RWPE2 (cell line): ENCODE results near the gene NAA35.
"Not testable (repeated sequence)": the region's sequence is repeated elsewhere in the genome, so short reads cannot be mapped to it uniquely, and the experiment has no call there.

Source experiments
- ATAC-seq: fragments of 200-7000 bp; cut with Tn5 transposase; 3 replicates; pipeline ENCODE4 v1.9.1; 2021; ENCODE audit warnings: low read depth
- DNase-seq: peaks from one replicate; pipeline ENCODE4 v3.0.0-alpha.2; 2020; ENCODE audit warnings: low spot score
- H3K27ac ChIP-seq: fragments of 450-650 bp; 2 replicates; pipeline ENCODE4 v1.5.1; 2017; ENCODE audit warnings: mild to moderate bottlenecking; ENCODE audit not compliant: poor library complexity, severe bottlenecking
- H3K27me3 ChIP-seq: fragments of 250-450 bp; sonication (Bioruptor Pico); 2 replicates; pipeline ENCODE4 v1.5.1; 2021; ENCODE audit warnings: mild to moderate bottlenecking, moderate library complexity; ENCODE audit not compliant: insufficient read depth, poor library complexity, severe bottlenecking
- H3K36me3 ChIP-seq: fragments of 250-450 bp; sonication (Bioruptor Pico); 2 replicates; pipeline ENCODE4 v1.5.1; 2020; ENCODE audit warnings: low read depth, mild to moderate bottlenecking, moderate library complexity
- H3K4me1 ChIP-seq: fragments of 250-450 bp; sonication (Bioruptor Pico); 2 replicates; pipeline ENCODE4 v1.5.1; 2021; ENCODE audit warnings: mild to moderate bottlenecking, moderate library complexity; ENCODE audit not compliant: insufficient read depth, poor library complexity, severe bottlenecking
- H3K4me3 ChIP-seq: fragments of 250-450 bp; sonication (Bioruptor Pico); 2 replicates; pipeline ENCODE4 v1.5.1; 2021; ENCODE audit warnings: mild to moderate bottlenecking, moderate library complexity; ENCODE audit not compliant: severe bottlenecking
- H3K9me3 ChIP-seq: fragments of 250-450 bp; sonication (Bioruptor Pico); 2 replicates; pipeline ENCODE4 v1.5.1; 2021; ENCODE audit warnings: mild to moderate bottlenecking, moderate library complexity; ENCODE audit not compliant: severe bottlenecking
- TF ChIP-seq, protein P1 (sequence below): fragments of 450-650 bp; IDR thresholded peaks from one replicate; pipeline ENCODE4 v1.5.1; 2017; ENCODE audit warnings: mild to moderate bottlenecking, moderate library complexity; ENCODE audit not compliant: poor library complexity, severe bottlenecking

Gene NAA35

DNA sequence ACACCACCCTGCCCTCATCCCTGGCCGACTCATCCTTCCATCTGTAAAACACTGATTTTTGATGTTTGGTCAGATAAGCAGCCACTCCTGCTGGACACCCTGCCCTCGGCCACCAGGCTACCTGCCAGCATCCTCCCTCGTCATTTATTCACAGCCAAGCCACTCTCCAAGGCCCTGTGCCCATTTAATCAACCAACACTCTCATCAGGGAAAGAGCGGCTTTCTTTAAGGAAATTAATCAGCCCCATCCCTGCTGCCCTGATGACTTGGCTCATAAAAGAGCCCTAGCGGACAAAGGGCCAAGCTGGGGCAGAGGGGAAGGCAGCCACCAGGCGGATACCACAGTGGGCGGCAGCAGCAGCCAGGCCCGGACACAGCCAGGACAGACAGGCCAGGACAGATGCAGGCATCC, 106.0 kb downstream of the NAA35 start:
- H3K9me3 ChIP-seq, result no peaks in the 10 kb centered on the region
- DNase-seq (no peak), ATAC-seq (no peak)
- H3K4me1 ChIP-seq, result no peaks in the 10 kb centered on the region
- no peaks in the 10 kb centered on the region for H3K27me3 ChIP-seq
- TF ChIP-seq, protein P1, sequence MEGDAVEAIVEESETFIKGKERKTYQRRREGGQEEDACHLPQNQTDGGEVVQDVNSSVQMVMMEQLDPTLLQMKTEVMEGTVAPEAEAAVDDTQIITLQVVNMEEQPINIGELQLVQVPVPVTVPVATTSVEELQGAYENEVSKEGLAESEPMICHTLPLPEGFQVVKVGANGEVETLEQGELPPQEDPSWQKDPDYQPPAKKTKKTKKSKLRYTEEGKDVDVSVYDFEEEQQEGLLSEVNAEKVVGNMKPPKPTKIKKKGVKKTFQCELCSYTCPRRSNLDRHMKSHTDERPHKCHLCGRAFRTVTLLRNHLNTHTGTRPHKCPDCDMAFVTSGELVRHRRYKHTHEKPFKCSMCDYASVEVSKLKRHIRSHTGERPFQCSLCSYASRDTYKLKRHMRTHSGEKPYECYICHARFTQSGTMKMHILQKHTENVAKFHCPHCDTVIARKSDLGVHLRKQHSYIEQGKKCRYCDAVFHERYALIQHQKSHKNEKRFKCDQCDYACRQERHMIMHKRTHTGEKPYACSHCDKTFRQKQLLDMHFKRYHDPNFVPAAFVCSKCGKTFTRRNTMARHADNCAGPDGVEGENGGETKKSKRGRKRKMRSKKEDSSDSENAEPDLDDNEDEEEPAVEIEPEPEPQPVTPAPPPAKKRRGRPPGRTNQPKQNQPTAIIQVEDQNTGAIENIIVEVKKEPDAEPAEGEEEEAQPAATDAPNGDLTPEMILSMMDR, result no peak
- H3K27ac ChIP-seq, result no peak overlapping the region
- H3K36me3 ChIP-seq, result no peaks in the 10 kb centered on the region
- no peak overlapping the region for H3K4me3 ChIP-seq

DNA sequence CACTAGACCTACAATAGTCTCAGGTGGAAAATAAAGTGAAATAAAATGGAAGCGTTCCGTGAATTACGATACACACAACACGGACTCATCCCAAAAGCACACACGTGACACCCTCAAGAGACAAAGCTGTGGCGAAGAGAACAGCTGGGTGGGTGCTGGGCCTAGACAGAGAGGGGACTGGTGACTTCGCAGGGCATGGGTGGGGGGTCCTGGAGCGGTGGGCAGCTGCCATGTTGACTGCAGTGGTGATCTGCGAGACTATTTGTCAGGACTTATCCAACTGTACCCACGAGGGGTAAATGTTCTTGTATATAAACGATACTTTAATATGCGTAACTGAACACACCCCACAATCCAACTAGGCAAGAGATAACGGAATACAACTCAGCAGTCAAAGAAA, 106.4 kb downstream of the NAA35 start:
- no peak overlapping the region for H3K27ac ChIP-seq

DNA sequence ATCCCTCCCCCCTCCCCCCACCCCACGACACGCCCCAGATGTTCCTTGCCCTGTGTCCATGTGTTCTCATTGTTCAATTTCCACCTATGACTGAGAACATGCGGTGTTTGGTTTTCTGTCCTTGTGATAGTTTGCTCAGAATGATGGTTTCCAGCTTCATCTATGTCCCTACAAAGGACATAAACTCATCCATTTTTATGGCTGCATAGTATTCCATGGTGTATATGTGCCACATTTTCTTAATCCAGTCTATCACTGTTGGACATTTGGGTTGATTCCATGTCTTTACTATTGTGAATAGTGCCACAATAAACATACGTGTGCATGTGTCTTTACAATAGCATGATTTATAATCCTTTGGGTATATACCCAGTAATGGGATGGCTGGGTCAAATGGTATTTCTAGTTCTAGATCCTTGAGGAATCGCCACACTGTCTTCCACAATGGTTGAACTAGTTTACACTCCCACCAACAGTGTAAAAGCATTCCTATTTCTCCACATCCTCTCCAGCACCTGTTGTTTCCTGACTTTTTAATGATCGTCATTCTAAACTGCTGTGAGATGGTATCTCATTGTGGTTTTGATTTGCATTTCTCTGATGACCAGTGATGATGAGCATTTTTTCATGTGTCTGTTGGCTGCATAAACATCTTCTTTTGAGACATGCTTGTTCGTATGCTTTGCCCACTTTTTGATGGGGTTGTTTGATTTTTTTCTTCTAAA, 107.2 kb downstream of the NAA35 start:
- not testable (repeated sequence) for H3K27ac ChIP-seq, H3K27me3 ChIP-seq, ATAC-seq, H3K9me3 ChIP-seq, DNase-seq, H3K36me3 ChIP-seq, H3K4me3 ChIP-seq, H3K4me1 ChIP-seq

More for the DNA sequence above, 106.4 kb downstream of the NAA35 start:
- no peak for DNase-seq
- TF ChIP-seq, protein P1, result no peak
- H3K4me3 ChIP-seq, result no peak overlapping the region
- no peaks in the 10 kb centered on the region for H3K36me3 ChIP-seq
- H3K27me3 ChIP-seq, result no peaks in the 10 kb centered on the region
- ATAC-seq, result no peak
- H3K9me3 ChIP-seq, result no peaks in the 10 kb centered on the region
- no peaks in the 10 kb centered on the region for H3K4me1 ChIP-seq

DNA sequence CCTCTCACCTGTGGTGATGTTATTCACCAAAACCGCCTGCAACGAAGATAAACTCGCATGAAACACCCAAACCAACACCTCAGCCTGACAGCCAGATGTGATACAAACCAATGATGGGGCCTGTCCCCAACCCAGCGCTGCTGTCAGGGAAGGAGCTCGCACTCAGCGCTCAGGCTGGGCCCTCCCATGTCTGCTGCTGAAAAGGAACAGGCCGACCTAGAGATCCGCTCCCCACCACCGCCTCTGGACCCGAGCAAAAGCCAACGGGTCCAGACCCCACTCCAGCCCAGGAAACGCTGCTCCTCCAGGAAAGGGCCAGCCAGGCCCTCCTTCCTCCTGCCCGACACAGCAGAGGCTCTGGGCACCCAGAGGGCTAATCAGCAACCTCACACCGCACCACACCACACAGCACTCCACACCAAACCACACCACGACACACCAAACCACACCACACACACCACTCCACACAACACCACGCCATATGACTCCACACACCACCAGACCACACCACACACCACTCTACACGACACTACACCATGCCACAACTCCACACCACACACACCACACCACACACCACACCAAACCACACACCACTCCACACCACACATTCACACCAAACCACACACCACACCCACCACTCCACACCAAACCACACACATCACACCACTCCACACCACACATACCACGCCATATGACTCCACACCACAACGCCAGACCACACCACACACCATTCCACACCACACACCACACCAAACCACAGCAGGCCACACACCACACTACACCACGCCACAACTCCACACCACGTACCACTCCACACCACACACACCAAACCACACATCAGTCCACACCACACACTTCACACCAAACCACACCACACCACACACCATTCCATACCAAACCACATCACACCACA, 111.9 kb downstream of the NAA35 start:
- H3K4me1 ChIP-seq, result no peaks in the 10 kb centered on the region
- TF ChIP-seq, protein P1, result no peak
- no peaks in the 10 kb centered on the region for H3K9me3 ChIP-seq
- no peaks in the 10 kb centered on the region for H3K36me3 ChIP-seq
- H3K27ac ChIP-seq, result no peak overlapping the region
- DNase-seq, result no peak
- H3K4me3 ChIP-seq, result no peak overlapping the region
- peak; percentile 31; the same call in 1 of the 3 replicates for ATAC-seq
- no peaks in the 10 kb centered on the region for H3K27me3 ChIP-seq

DNA sequence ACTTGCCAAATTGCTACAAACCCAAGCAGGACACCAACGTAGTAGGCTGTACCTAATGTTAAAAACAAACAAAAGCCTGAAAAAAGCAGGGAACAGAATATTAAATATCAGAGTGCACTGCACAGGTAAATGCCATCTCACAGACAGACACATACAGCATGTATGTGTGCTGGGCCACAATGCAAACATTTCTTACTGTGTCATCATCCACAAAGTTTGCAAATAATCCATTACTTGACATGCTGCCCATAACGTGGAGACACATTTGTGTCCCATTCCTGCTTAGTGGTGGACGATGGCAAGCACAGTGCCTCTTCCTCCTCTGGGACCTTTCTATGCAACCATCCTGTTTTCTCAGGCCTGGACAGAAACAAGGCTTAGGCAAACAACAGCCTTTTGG, 113.7 kb downstream of the NAA35 start:
- no peak for DNase-seq
- H3K4me3 ChIP-seq, result no peak overlapping the region
- no peaks in the 10 kb centered on the region for H3K36me3 ChIP-seq
- H3K27ac ChIP-seq, result no peak overlapping the region
- H3K9me3 ChIP-seq, result no peaks in the 10 kb centered on the region
- no peaks in the 10 kb centered on the region for H3K4me1 ChIP-seq
- H3K27me3 ChIP-seq, result no peaks in the 10 kb centered on the region
- ATAC-seq, result no peak
- TF ChIP-seq, protein P1, result no peak
